MM.1S (cell line): ENCODE data around the gene MXI1.

ENCODE experiments used
- DNase-seq: peaks from one replicate; pipeline ENCODE4 v3.0.0-alpha.2; 2015
- H2AFZ ChIP-seq: fragments of 300-600 bp; sonication (generic); 2 replicates; pipeline ENCODE4 v1.6.0; 2016; ENCODE audit warnings: antibody characterized with exemption, low read length
- H3F3A ChIP-seq: fragments of 300-600 bp; sonication (generic); 2 replicates; pipeline ENCODE4 v1.6.1; 2016; ENCODE audit warnings: mild to moderate bottlenecking, antibody characterized with exemption, low read length, moderate library complexity, mixed read lengths; ENCODE audit not compliant: insufficient read depth
- H3K27ac ChIP-seq: fragments of 300-600 bp; sonication (generic); 2 replicates; pipeline ENCODE4 v1.5.1; 2016; ENCODE audit warnings: mild to moderate bottlenecking, low read length
- H3K27me3 ChIP-seq: fragments of 300-600 bp; sonication (generic); replicated peaks from 2 replicates; pipeline ENCODE4 v1.6.0; 2016; ENCODE audit warnings: low read length; ENCODE audit not compliant: insufficient read depth
- H3K36me3 ChIP-seq: fragments of 300-600 bp; sonication (generic); replicated peaks from 2 replicates; pipeline ENCODE4 v1.6.1; 2016; ENCODE audit warnings: mild to moderate bottlenecking, low read length, mixed read lengths; ENCODE audit not compliant: insufficient read depth
- H3K4me1 ChIP-seq: fragments of 300-600 bp; sonication (generic); 2 replicates; pipeline ENCODE4 v1.6.1; 2016; ENCODE audit warnings: low read length, mixed read lengths
- H3K4me2 ChIP-seq: fragments of 300-600 bp; sonication (generic); 2 replicates; pipeline ENCODE4 v1.6.0; 2016; ENCODE audit warnings: low read depth, low read length
- H3K4me3 ChIP-seq: fragments of 300-600 bp; sonication (generic); 2 replicates; pipeline ENCODE4 v1.5.1; 2016; ENCODE audit warnings: low read length, mixed read lengths
- H3K79me2 ChIP-seq: fragments of 300-600 bp; sonication (generic); 2 replicates; pipeline ENCODE4 v1.6.1; 2016; ENCODE audit warnings: mixed run types, low read length, mixed read lengths
- H3K9ac ChIP-seq: fragments of 300-600 bp; sonication (generic); 2 replicates; pipeline ENCODE4 v1.6.1; 2016; ENCODE audit warnings: low read length, mixed read lengths
- H3K9me2 ChIP-seq: fragments of 300-600 bp; sonication (generic); replicated peaks from 2 replicates; pipeline ENCODE4 v1.6.1; 2016; ENCODE audit warnings: mild to moderate bottlenecking, low read length, mixed read lengths; ENCODE audit not compliant: insufficient read depth
- H3K9me3 ChIP-seq: fragments of 300-600 bp; sonication (generic); replicated peaks from 2 replicates; pipeline ENCODE4 v1.6.1; 2016; ENCODE audit warnings: mild to moderate bottlenecking, low read length, mixed read lengths; ENCODE audit not compliant: insufficient read depth
- H4K20me1 ChIP-seq: fragments of 300-600 bp; sonication (generic); 2 replicates; pipeline ENCODE4 v1.6.1; 2016; ENCODE audit warnings: mild to moderate bottlenecking, low read length, moderate library complexity, mixed read lengths; ENCODE audit not compliant: insufficient read depth
- EZH2 ChIP-seq: fragments of 300-600 bp; sonication (generic); optimal IDR thresholded peaks from 2 replicates; pipeline ENCODE3; 2017; ENCODE audit warnings: low read depth, mild to moderate bottlenecking, antibody characterized with exemption, low read length, mixed read lengths
- EZH2phosphoT487 ChIP-seq: fragments of 300-600 bp; sonication (generic); IDR thresholded peaks from 2 replicates; pipeline ENCODE4 v1.6.1; 2018; ENCODE audit warnings: antibody characterized with exemption, low read length
- TF ChIP-seq, protein P1 (sequence below): fragments of 300-600 bp; sonication (generic); IDR thresholded peaks from 2 replicates; pipeline ENCODE4 v1.5.1; 2016; ENCODE audit warnings: antibody characterized with exemption, low read length, mixed read lengths

MXI1 gene

DNA sequence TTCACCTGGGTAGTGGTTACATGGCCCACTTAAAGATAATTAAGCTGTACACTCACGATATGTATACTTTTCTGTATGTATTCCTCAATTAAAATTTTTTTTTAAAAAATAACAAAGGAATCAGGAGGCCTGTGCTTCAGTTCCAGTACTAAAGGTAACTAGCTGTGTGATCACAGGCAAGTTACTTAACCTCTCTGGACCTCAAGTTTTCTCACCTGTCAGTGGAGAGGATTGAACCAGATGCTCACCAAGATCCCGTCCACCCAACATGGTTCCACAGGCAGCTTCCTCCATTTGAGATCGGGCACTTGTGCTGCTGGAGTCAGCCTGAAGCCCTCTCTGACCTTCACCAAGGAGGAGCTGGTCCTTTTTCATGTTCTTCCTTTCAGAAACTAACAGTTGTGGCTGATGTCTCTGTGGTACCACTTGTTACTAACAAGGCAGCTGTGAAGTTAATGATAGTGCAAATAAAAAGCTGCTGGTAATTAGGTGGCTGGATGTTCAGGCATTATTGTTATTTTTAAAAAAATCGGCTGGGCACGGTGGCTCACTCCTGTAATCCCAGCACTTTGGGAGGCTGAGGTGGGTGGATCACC lies 126.8 kb downstream of the MXI1 start:
- Histone ChIP-seq H3K27ac (peak overlapping the region; percentile 5; the same call in 1 of the 2 replicates), H4K20me1 (no peaks in the 10 kb centered on the region), H2AFZ (0 out of 2 replicates have a peak overlapping the region, but pooled peaks have one; percentile 9)

DNA sequence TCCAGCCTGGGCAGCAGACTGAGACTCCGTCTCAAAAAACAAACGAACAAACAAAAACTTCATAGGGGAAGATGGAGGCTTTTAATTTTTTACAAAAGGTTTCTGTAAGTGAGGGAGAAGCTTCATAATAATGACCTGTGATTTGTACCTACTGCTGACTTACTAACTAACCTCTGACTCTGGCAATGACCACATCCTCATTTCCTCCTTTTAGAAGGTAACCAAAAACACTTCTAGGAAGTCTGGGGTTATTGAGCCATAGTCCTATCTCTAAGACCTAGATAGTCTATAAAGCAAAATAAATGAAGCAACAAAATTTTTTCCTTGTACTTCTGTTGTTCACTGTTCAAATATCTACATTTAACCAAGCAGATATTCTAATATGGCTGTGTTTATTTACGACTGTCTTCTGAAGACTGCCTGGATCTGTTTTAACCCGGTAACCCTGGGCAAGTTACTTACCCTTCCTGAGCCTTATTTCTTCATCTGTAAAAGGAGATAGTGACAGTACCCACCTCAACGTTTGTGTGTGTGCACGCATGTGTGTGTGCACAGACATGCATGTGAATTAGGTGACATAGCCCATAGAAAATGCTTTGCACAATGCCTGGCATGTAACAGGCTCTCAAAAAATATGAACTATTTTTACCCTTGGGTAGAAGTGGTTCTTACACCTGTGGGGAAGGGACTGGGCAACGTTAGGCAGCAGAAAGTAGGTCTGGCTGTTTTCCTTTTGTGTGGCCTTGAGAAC lies 128.1 kb downstream of the MXI1 start:
- Histone ChIP-seq H3K9me2 (no peaks in the 10 kb centered on the region), H3K27ac (0 out of 2 replicates have a peak overlapping the region, but pooled peaks have one; percentile 5), H4K20me1 (no peaks in the 10 kb centered on the region), H3K9ac (no peak overlapping the region), H3K4me2 (peak overlapping the region; percentile 19; the same call in 1 of the 2 replicates), H3K36me3 (no peaks in the 10 kb centered on the region), H2AFZ (no peak overlapping the region), H3K9me3 (no peaks in the 10 kb centered on the region), H3F3A (0 out of 2 replicates have a peak, but pooled peaks cover 13% of the 10 kb centered on the region), H3K79me2 (no peaks in the 10 kb centered on the region), H3K27me3 (0 out of 2 replicates have a peak, but pooled peaks cover 3% of the 10 kb centered on the region), H3K4me1 (peaks cover 28% of the 10 kb centered on the region), H3K4me3 (no peak overlapping the region)
- no peak for DNase-seq
- TF ChIP-seq EZH2phosphoT487: no peak
- no peak for TF ChIP-seq EZH2
- TF ChIP-seq, protein P1, sequence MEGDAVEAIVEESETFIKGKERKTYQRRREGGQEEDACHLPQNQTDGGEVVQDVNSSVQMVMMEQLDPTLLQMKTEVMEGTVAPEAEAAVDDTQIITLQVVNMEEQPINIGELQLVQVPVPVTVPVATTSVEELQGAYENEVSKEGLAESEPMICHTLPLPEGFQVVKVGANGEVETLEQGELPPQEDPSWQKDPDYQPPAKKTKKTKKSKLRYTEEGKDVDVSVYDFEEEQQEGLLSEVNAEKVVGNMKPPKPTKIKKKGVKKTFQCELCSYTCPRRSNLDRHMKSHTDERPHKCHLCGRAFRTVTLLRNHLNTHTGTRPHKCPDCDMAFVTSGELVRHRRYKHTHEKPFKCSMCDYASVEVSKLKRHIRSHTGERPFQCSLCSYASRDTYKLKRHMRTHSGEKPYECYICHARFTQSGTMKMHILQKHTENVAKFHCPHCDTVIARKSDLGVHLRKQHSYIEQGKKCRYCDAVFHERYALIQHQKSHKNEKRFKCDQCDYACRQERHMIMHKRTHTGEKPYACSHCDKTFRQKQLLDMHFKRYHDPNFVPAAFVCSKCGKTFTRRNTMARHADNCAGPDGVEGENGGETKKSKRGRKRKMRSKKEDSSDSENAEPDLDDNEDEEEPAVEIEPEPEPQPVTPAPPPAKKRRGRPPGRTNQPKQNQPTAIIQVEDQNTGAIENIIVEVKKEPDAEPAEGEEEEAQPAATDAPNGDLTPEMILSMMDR: no peak

More for the DNA sequence above, 126.8 kb downstream of the MXI1 start:
- peak; percentile 62 for DNase-seq
- Histone ChIP-seq H3K36me3 (no peaks in the 10 kb centered on the region), H3K9me2 (no peaks in the 10 kb centered on the region), H3K4me2 (peak overlapping the region; percentile 31; the same call in 1 of the 2 replicates), H3K4me3 (no peak overlapping the region), H3K4me1 (peaks cover 28% of the 10 kb centered on the region), H3F3A (0 out of 2 replicates have a peak, but pooled peaks cover 13% of the 10 kb centered on the region), H3K27me3 (no peaks in the 10 kb centered on the region), H3K79me2 (no peaks in the 10 kb centered on the region), H3K9me3 (no peaks in the 10 kb centered on the region), H3K9ac (no peak overlapping the region)
- TF ChIP-seq, protein P1: no peak
- TF ChIP-seq EZH2 (no peak), EZH2phosphoT487 (no peak)

DNA sequence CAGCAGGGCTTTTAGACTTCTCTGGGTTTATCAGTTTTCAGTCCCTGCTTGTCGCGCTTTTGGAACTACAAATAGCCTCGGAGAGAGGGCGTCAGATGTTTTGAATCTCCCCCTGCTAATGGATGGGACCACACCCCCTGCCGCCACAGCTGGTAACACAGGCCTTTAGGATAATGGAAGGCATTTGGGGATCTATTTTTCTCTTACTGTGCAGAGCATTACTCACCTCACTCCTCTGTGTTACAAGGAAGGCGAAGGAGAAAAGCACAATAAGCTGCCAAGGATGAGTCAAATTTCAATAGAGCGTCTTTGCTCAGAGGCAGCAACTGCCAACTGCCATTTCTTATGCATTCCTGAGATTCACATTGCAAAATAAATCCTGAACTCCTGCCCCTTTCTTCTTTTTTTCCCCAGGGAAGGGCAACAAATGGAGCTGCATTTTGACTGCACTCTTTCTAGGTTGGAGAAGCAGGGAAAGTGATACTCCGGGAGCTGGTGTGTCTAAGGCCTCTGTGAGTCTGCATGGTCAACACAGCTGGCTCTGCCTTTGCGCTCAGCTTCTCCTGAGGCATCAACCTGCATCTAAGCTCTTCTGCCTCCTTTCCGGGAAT lies 128.8 kb downstream of the MXI1 start:
- Histone ChIP-seq H3F3A (peaks cover 13% of the 10 kb centered on the region; the same call in 1 of the 2 replicates), H3K27me3 (0 out of 2 replicates have a peak, but pooled peaks cover 3% of the 10 kb centered on the region), H2AFZ (no peak overlapping the region), H3K27ac (no peak overlapping the region), H3K79me2 (no peaks in the 10 kb centered on the region), H3K4me3 (no peak overlapping the region), H3K36me3 (no peaks in the 10 kb centered on the region), H3K9me3 (no peaks in the 10 kb centered on the region), H4K20me1 (no peaks in the 10 kb centered on the region), H3K4me1 (peaks cover 33% of the 10 kb centered on the region), H3K9me2 (no peaks in the 10 kb centered on the region), H3K4me2 (peak overlapping the region; percentile 19; the same call in 1 of the 2 replicates), H3K9ac (no peak overlapping the region)
- TF ChIP-seq, protein P1: no peak
- TF ChIP-seq EZH2: no peak
- no peak for TF ChIP-seq EZH2phosphoT487
- DNase-seq: no peak
